Measurements from ENCODE around the gene ZNF530.

ZNF530 gene

GRCh38 chr19:57599761-57600383, at the start of gene ZNF530:
TSS of gene ZNF530 (plus strand) at chr19:57599885. CDS start at chr19:57604346, 4,461 bp downstream.
- Histone ChIP-seq H3K27ac (peak within 1 kb of the TSS; percentile 78), H3K9me3 (ENCODE audit: control insufficient read depth, low read length) (no peaks in the 10 kb centered on the region), H3K4me3 (ENCODE audit: low read depth, low read length) (peak within 1 kb of the TSS; percentile 79), H2AFZ (peak within 1 kb of the TSS; percentile 95), H3K4me1 (peaks cover 5% of the 10 kb centered on the region), H3K79me2 (peaks cover 5% of the 10 kb centered on the region), H3K9ac (no peak within 1 kb of the TSS), H3K4me2 (ENCODE audit: low read length) (peak within 1 kb of the TSS; percentile 86), H3K27me3 (ENCODE audit: control insufficient read depth, insufficient read depth, low read length) (no peaks in the 10 kb centered on the region), H3K36me3 (ENCODE audit: control insufficient read depth, insufficient read depth, low read length) (no peaks in the 10 kb centered on the region)
- no peak for TF ChIP-seq CTCF (IDR thresholded peaks at IDR 0.05)

GRCh38 chr19:57552432-57552831, 47.3 kb upstream of the ZNF530 start:
- H3K4me3 ChIP-seq (ENCODE audit: low read depth, low read length) = no peak overlapping the region
- H3K27me3 ChIP-seq (ENCODE audit: control insufficient read depth, insufficient read depth, low read length) = no peaks in the 10 kb centered on the region
- peaks cover 2% of the 10 kb centered on the region for H3K36me3 ChIP-seq (ENCODE audit: control insufficient read depth, insufficient read depth, low read length)
- no peaks in the 10 kb centered on the region for H3K9me3 ChIP-seq (ENCODE audit: control insufficient read depth, low read length)
- H3K79me2 ChIP-seq = peaks cover 16% of the 10 kb centered on the region
- H3K9ac ChIP-seq = no peak overlapping the region
- H3K27ac ChIP-seq = no peak overlapping the region
- H2AFZ ChIP-seq = no peak overlapping the region
- H3K4me1 ChIP-seq = no peaks in the 10 kb centered on the region
- H3K4me2 ChIP-seq (ENCODE audit: low read length) = no peak overlapping the region
- no peak for TF ChIP-seq CTCF (IDR thresholded peaks at IDR 0.05)

GRCh38 chr19:57557659-57558058, 42.0 kb upstream of the ZNF530 start:
- no peak overlapping the region for H2AFZ ChIP-seq
- no peak overlapping the region for H3K4me2 ChIP-seq (ENCODE audit: low read length)
- H3K79me2 ChIP-seq = peaks cover 29% of the 10 kb centered on the region
- H3K4me1 ChIP-seq = peaks cover 16% of the 10 kb centered on the region
- peak overlapping the region; percentile 74 for H3K4me3 ChIP-seq (ENCODE audit: low read depth, low read length)
- H3K27me3 ChIP-seq (ENCODE audit: control insufficient read depth, insufficient read depth, low read length) = no peaks in the 10 kb centered on the region
- TF ChIP-seq CTCF (IDR thresholded peaks at IDR 0.05) = no peak
- H3K9me3 ChIP-seq (ENCODE audit: control insufficient read depth, low read length) = no peaks in the 10 kb centered on the region
- no peak overlapping the region for H3K9ac ChIP-seq
- H3K36me3 ChIP-seq (ENCODE audit: control insufficient read depth, insufficient read depth, low read length) = no peaks in the 10 kb centered on the region
- H3K27ac ChIP-seq = no peak overlapping the region

- Histone ChIP-seq H3K9ac (no peak overlapping the region), H3K27ac (peak overlapping the region; percentile 75), H3K4me3 (ENCODE audit: low read depth, low read length) (peak overlapping the region; percentile 74)
Measured at GRCh38 chr19:57558525-57558924, 41.2 kb upstream of the ZNF530 start.

More at GRCh38 chr19:57558525-57558924, 41.2 kb upstream of the ZNF530 start:
- Histone ChIP-seq H3K4me2 (ENCODE audit: low read length) (peak overlapping the region; percentile 88), H3K9me3 (ENCODE audit: control insufficient read depth, low read length) (no peaks in the 10 kb centered on the region), H3K27me3 (ENCODE audit: control insufficient read depth, insufficient read depth, low read length) (no peaks in the 10 kb centered on the region), H2AFZ (peak overlapping the region; percentile 99), H3K36me3 (ENCODE audit: control insufficient read depth, insufficient read depth, low read length) (no peaks in the 10 kb centered on the region), H3K79me2 (peaks cover 27% of the 10 kb centered on the region), H3K4me1 (peaks cover 16% of the 10 kb centered on the region)
- no peak for TF ChIP-seq CTCF (IDR thresholded peaks at IDR 0.05)
